ENCODE results near the gene S100A13. TPM values are rescaled to one million over a fixed set of nuclear protein-coding genes. Genes with fewer than 3 reads are reported as not detected.

Gene S100A13
- total RNA-seq, 1 experiment from 2014 or later: 120 TPM

DNA sequence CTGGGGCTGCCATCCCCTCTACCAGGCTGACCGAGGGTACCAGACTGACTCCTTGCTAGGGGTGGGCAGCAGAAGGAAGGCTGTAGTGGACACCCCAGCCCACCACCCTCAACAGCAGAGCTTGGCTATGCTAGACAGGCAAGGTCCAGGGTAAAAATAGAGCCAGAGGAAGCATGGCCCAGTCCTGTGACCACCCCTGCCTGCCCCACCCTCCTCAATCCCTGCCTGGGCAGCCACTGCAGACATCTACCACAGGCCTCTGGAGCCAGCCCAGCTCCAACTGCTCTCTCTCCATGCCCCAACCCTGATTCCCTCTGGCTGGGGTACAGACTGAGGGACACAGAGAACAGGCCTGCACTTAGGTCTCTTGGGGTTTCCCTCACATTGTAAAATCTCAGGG, 2.7 kb upstream of the S100A13 start:
- H3F3A ChIP-seq (ENCODE audit: insufficient read depth, low read depth): peaks cover 21% of the 10 kb centered on the region
- intact Hi-C loops (cut with micrococcal nuclease; ENCODE audit: unreplicated experiment): no loop called here
- POLR2A ChIA-PET (ENCODE audit: unreplicated experiment): no interaction called here
- TF ChIP-seq EZH2 (IDR thresholded peaks at IDR 0.05; ENCODE audit: low read depth): no peak
- TF ChIP-seq, protein P1, sequence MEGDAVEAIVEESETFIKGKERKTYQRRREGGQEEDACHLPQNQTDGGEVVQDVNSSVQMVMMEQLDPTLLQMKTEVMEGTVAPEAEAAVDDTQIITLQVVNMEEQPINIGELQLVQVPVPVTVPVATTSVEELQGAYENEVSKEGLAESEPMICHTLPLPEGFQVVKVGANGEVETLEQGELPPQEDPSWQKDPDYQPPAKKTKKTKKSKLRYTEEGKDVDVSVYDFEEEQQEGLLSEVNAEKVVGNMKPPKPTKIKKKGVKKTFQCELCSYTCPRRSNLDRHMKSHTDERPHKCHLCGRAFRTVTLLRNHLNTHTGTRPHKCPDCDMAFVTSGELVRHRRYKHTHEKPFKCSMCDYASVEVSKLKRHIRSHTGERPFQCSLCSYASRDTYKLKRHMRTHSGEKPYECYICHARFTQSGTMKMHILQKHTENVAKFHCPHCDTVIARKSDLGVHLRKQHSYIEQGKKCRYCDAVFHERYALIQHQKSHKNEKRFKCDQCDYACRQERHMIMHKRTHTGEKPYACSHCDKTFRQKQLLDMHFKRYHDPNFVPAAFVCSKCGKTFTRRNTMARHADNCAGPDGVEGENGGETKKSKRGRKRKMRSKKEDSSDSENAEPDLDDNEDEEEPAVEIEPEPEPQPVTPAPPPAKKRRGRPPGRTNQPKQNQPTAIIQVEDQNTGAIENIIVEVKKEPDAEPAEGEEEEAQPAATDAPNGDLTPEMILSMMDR (conservative IDR thresholded peaks at IDR 0.05): no peak
- H3K9me2 ChIP-seq (ENCODE audit: insufficient read depth): no peaks in the 10 kb centered on the region
- H3K27ac ChIP-seq: no peak overlapping the region
- no TSS peak for BruUV-seq (replicated peaks)
- H3K79me2 ChIP-seq (ENCODE audit: low read depth): peaks cover 29% of the 10 kb centered on the region
- H4K20me1 ChIP-seq (ENCODE audit: insufficient read depth): no peaks in the 10 kb centered on the region
- CTCF ChIA-PET: no interaction called here
- peaks cover 28% of the 10 kb centered on the region for H3K4me1 ChIP-seq (replicated peaks; ENCODE audit: insufficient read depth)
- no peaks in the 10 kb centered on the region for H3K27me3 ChIP-seq (ENCODE audit: insufficient read depth, low read depth)
- no peaks in the 10 kb centered on the region; the same call in 1 of the 2 replicates for H3K36me3 ChIP-seq (ENCODE audit: low read depth)
- H2AFZ ChIP-seq: no peak overlapping the region
- DNase-seq: no peak
- H3K4me2 ChIP-seq: no peak overlapping the region
- H3K4me3 ChIP-seq: no peak overlapping the region
- no peaks in the 10 kb centered on the region for H3K9me3 ChIP-seq (ENCODE audit: insufficient read depth, low read depth)

DNA sequence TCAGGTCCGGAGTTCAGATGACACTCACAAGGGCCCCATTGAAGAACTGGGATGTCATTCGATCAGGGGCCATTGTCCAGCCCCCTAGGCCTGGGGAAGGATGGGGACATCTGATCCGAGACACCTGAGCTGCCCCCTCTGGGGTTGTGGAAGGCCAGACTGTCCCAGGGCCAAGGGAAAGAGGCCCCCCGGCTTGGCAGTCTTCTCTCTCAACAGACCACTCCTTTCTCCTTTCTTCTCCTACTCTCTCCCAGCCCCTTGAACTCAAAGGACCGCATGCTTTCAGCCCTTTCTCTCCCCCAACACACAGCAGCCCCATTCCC, 2.0 kb upstream of the S100A13 start:
- Histone ChIP-seq H3K4me2 (no peak overlapping the region), H3K27me3 (ENCODE audit: insufficient read depth, low read depth) (no peaks in the 10 kb centered on the region), H2AFZ (no peak overlapping the region), H3K27ac (no peak overlapping the region), H3K4me3 (no peak overlapping the region), H3K79me2 (ENCODE audit: low read depth) (peaks cover 29% of the 10 kb centered on the region), H4K20me1 (ENCODE audit: insufficient read depth) (no peaks in the 10 kb centered on the region), H3K9me2 (ENCODE audit: insufficient read depth) (no peaks in the 10 kb centered on the region), H3F3A (ENCODE audit: insufficient read depth, low read depth) (peaks cover 21% of the 10 kb centered on the region), H3K9me3 (ENCODE audit: insufficient read depth, low read depth) (no peaks in the 10 kb centered on the region), H3K4me1 (replicated peaks; ENCODE audit: insufficient read depth) (peaks cover 35% of the 10 kb centered on the region), H3K36me3 (ENCODE audit: low read depth) (peaks cover 1% of the 10 kb centered on the region; the same call in 1 of the 2 replicates)
- intact Hi-C loops (cut with micrococcal nuclease; ENCODE audit: unreplicated experiment): no loop called here
- no TSS peak for BruUV-seq (replicated peaks)
- POLR2A ChIA-PET (ENCODE audit: unreplicated experiment): no interaction called here
- CTCF ChIA-PET: interaction anchor here (0.6 kb wide), 1 partner anchor 663 kb away, joined by 4 read pairs; no protein-coding TSS in a partner anchor
- TF ChIP-seq EZH2 (IDR thresholded peaks at IDR 0.05; ENCODE audit: low read depth): no peak
- TF ChIP-seq, protein P1 (conservative IDR thresholded peaks at IDR 0.05): no peak
- no peak for DNase-seq

DNA sequence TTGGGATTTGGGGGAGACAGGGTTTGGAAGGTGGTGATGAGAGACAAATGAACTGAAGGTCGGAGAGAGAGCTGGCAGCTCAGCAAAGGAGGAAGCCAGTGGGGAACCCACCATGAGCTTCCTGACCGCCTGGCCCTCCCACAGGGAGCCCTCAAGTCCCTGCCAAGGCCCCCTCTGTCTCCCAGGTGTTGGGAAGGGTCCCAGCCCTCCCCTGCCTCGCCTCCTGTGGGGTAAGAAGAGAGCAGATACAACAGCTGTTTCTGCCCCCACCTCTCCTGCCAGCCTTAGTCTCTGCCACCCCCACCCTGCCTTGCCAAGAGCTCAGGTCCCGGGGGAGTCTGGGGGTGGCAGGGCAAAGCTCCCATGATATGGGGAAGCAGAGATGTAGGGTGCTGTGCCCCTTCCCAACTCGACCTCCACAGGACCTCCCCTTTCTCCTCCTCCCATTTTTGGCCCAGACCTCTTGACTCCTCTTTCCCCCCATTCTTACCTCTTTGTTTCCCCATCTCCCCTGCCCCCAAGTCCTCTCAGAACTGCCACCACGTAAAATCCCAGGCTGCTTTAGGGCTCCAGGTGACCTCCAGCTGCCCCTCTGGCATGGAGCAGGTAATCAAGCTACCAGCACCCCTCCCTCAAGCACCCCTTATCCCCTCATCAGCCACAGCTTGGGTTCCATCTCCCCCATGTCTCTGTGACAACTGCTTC, 1.5 kb upstream of the S100A13 start:
- peaks cover 31% of the 10 kb centered on the region for H3K79me2 ChIP-seq (ENCODE audit: low read depth)
- H3K36me3 ChIP-seq (ENCODE audit: low read depth): peaks cover 6% of the 10 kb centered on the region; the same call in 1 of the 2 replicates
- no TSS peak for BruUV-seq (replicated peaks)
- no peaks in the 10 kb centered on the region for H3K9me3 ChIP-seq (ENCODE audit: insufficient read depth, low read depth)
- no peaks in the 10 kb centered on the region for H3K9me2 ChIP-seq (ENCODE audit: insufficient read depth)
- no peak overlapping the region for H3K4me3 ChIP-seq
- H3K4me2 ChIP-seq: no peak overlapping the region
- no peaks in the 10 kb centered on the region for H3K27me3 ChIP-seq (ENCODE audit: insufficient read depth, low read depth)
- DNase-seq: no peak
- H4K20me1 ChIP-seq (ENCODE audit: insufficient read depth): no peaks in the 10 kb centered on the region
- peaks cover 17% of the 10 kb centered on the region for H3F3A ChIP-seq (ENCODE audit: insufficient read depth, low read depth)
- ChIA-PET POLR2A (ENCODE audit: unreplicated experiment) (interaction anchor here (2.3 kb wide), 1 partner anchor 16 kb away, joined by 32 read pairs; the partner anchor contains the start of gene S100A16), CTCF (interaction anchor here (0.6 kb wide), 1 partner anchor 663 kb away, joined by 4 read pairs; no protein-coding TSS in a partner anchor)
- no peak overlapping the region for H3K27ac ChIP-seq
- no peak for TF ChIP-seq EZH2 (IDR thresholded peaks at IDR 0.05; ENCODE audit: low read depth)
- TF ChIP-seq, protein P1 (conservative IDR thresholded peaks at IDR 0.05): no peak
- no peak overlapping the region for H2AFZ ChIP-seq
- intact Hi-C loops (cut with micrococcal nuclease; ENCODE audit: unreplicated experiment): no loop called here
- H3K4me1 ChIP-seq (replicated peaks; ENCODE audit: insufficient read depth): peaks cover 37% of the 10 kb centered on the region

All from PC-9 (cell line).